Endothelial cell of umbilical vein (primary cell): ENCODE data around the gene PPFIA1. TPM values are rescaled to one million over a fixed set of nuclear protein-coding genes. Genes with fewer than 3 reads are reported as not detected.

ENCODE experiments used
- BruUV-seq: library from RNA; stranded (reverse); fragments of 400-500 nt; replicated peaks from 2 replicates; lab custom pipeline; 2021; lab: Mats Ljungman, UMichigan
- CTCF ChIA-PET: fragments of 300-600, 350-600 bp; sonication (Branson Sonifier 250); formaldehyde crosslinking; loops from one replicate; lab custom pipeline; 2021; ENCODE audit warnings: antibody characterized with exemption, inconsistent platforms; lab: Charles Lee
- POLR2A ChIA-PET: fragments of 300-600, 350-600 bp; sonication (Branson Sonifier 250); formaldehyde crosslinking; loops from one replicate; lab custom pipeline; 2021; ENCODE audit warnings: antibody characterized with exemption, inconsistent platforms; lab: Charles Lee
- DNase-seq: peaks from one replicate; pipeline ENCODE4 v3.0.0-alpha.2; 2011; ENCODE audit warnings: low read depth, low spot score
- FAIRE-seq: peaks from 2 replicates; lab custom pipeline; 2011; peaks lifted over from hg19 to GRCh38; lab: Jason Lieb, UNC
- H2AFZ ChIP-seq: 2 replicates; pipeline ENCODE4 v1.6.0; 2012; ENCODE audit warnings: low read depth, low read length, control low read depth, inconsistent platforms
- H3K27ac ChIP-seq: 2 replicates; pipeline ENCODE4 v1.5.1; 2011; ENCODE audit warnings: low read depth, mild to moderate bottlenecking, control low read depth, low read length, moderate library complexity; ENCODE audit not compliant: insufficient read depth
- H3K27me3 ChIP-seq, 2 experiments: 2 replicates each; pipeline versions ENCODE4 v1.6.0 to v1.6.1; 2011; ENCODE audit warnings: low read length in 2 of 2, mixed read lengths in 1 of 2; ENCODE audit not compliant: control insufficient read depth in 2 of 2, insufficient read depth in 2 of 2
- H3K36me3 ChIP-seq, 2 experiments: 2 replicates in 1 of 2; 3 replicates in 1 of 2; pipeline ENCODE4 v1.5.1; 2011; ENCODE audit warnings: low read length in 2 of 2, mild to moderate bottlenecking in 1 of 2, moderate library complexity in 1 of 2; ENCODE audit not compliant: control insufficient read depth in 2 of 2, insufficient read depth in 2 of 2; ENCODE audit errors: extremely low read depth in 1 of 2
- H3K4me1 ChIP-seq: 3 replicates; pipeline ENCODE4 v1.5.1; 2011; ENCODE audit warnings: mild to moderate bottlenecking, low read length; ENCODE audit not compliant: control insufficient read depth, insufficient read depth; ENCODE audit errors: extremely low read depth
- H3K4me2 ChIP-seq: 2 replicates; pipeline ENCODE4 v1.6.1; 2011; ENCODE audit warnings: low read length, control low read depth, mixed read lengths; ENCODE audit not compliant: insufficient read depth
- H3K4me3 ChIP-seq, 3 experiments: fragments of 200-600 bp in 1 of 3; sonication (generic), shearing (Covaris generic) in 1 of 3; replicated peaks in 1 of 3; 2 replicates each; pipeline ENCODE4 v1.5.1; 2011 to 2016; ENCODE audit warnings: control low read depth in 3 of 3, low read length in 3 of 3, mild to moderate bottlenecking in 2 of 3, inconsistent platforms in 1 of 3, low read depth in 1 of 3, moderate library complexity in 1 of 3; ENCODE audit not compliant: insufficient read depth in 1 of 3
- H3K79me2 ChIP-seq: 2 replicates; pipeline ENCODE4 v1.6.0; 2012; ENCODE audit warnings: low read length, inconsistent platforms; ENCODE audit not compliant: control insufficient read depth, insufficient read depth
- H3K9ac ChIP-seq: replicated peaks from 2 replicates; pipeline ENCODE3; 2011; ENCODE audit warnings: low read length, control low read depth; ENCODE audit not compliant: insufficient read depth; ENCODE audit errors: extremely low read depth
- H3K9me1 ChIP-seq: replicated peaks from 3 replicates; pipeline ENCODE4 v1.6.0; 2011; ENCODE audit warnings: mild to moderate bottlenecking, low read length; ENCODE audit not compliant: control insufficient read depth, insufficient read depth; ENCODE audit errors: extremely low read depth
- H3K9me3 ChIP-seq: replicated peaks from 2 replicates; pipeline ENCODE4 v1.5.1; 2012; ENCODE audit warnings: low read length, inconsistent platforms; ENCODE audit not compliant: control insufficient read depth, insufficient read depth
- H4K20me1 ChIP-seq: replicated peaks from 2 replicates; pipeline ENCODE3; 2011; ENCODE audit warnings: mild to moderate bottlenecking, low read length; ENCODE audit not compliant: control insufficient read depth, insufficient read depth; ENCODE audit errors: extremely low read depth
- EZH2 ChIP-seq: IDR thresholded peaks from 2 replicates; pipeline ENCODE4 v1.6.1; 2012; ENCODE audit warnings: borderline replicate concordance, low read depth, mild to moderate bottlenecking, moderate library complexity, low read length, inconsistent platforms; ENCODE audit not compliant: severe bottlenecking
- FOS ChIP-seq: IDR thresholded peaks from 2 replicates; pipeline ENCODE4 v1.6.1; 2011; ENCODE audit warnings: mild to moderate bottlenecking, low read length, moderate library complexity, borderline replicate concordance; ENCODE audit not compliant: insufficient read depth
- GATA2 ChIP-seq: IDR thresholded peaks from 2 replicates; pipeline ENCODE4 v1.7.0; 2011; ENCODE audit warnings: low read depth, mild to moderate bottlenecking, moderate library complexity, mixed read lengths, low read length; ENCODE audit not compliant: insufficient read length, insufficient read depth
- JUN ChIP-seq: IDR thresholded peaks from 2 replicates; pipeline ENCODE4 v1.6.1; 2011; ENCODE audit warnings: borderline replicate concordance, low read depth; ENCODE audit not compliant: insufficient read length, insufficient read depth
- MYC ChIP-seq: IDR thresholded peaks from one replicate; pipeline ENCODE4 v1.6.1; 2011; ENCODE audit warnings: mild to moderate bottlenecking, low read depth, low read length
- POLR2A ChIP-seq: IDR thresholded peaks from 2 replicates; pipeline ENCODE4 v1.6.1; 2012; ENCODE audit warnings: low read depth, mild to moderate bottlenecking, control low read depth, low read length
- POLR2AphosphoS5 ChIP-seq: IDR thresholded peaks from 2 replicates; pipeline ENCODE4 v1.6.1; 2012; ENCODE audit warnings: low read depth, mild to moderate bottlenecking, control low read depth, low read length, moderate library complexity; ENCODE audit not compliant: insufficient read depth
- dilution Hi-C: fragments of 300-500 bp; cut with MboI; formaldehyde crosslinking; loops from one replicate; pipeline ENCODE4 v1.15.0; 2019; ENCODE audit warnings: low sequenced_read_pairs; ENCODE audit not compliant: extremely low pct_ligation_motif_present
- intact Hi-C: fragments of 100-400 bp; cut with micrococcal nuclease; formaldehyde crosslinking; loops from one replicate; pipeline ENCODE4 v1.10.0; 2022
- polyA plus RNA-seq, 4 experiments: library from polyadenylated mRNA; depleted of rRNA in 3 of 4; stranded (reverse) in 3 of 4; unstranded in 1 of 4; fragments of >200 nt; gene quantifications; 2 replicates each; pipeline versions ENCODE4 v1.2.1 to v1.2.3, GENCODE V29; 2011 to 2012; ENCODE audit warnings: missing spikeins in 1 of 4
- total RNA-seq: library from RNA; stranded (reverse); gene quantifications from 2 replicates; pipeline ENCODE4 v1.2.3, GENCODE V29; 2021
- TF ChIP-seq, protein P1 (sequence below): IDR thresholded peaks from 2 replicates; pipeline ENCODE4 v1.6.1; 2011; ENCODE audit not compliant: insufficient read depth, insufficient read length
- TF ChIP-seq, protein P2 (sequence below), 2 donors: IDR thresholded peaks; 1 replicate in 1 of 2; 2 replicates in 1 of 2; pipeline ENCODE4 v1.5.1; 2011; ENCODE audit warnings: low read length in 2 of 2, mild to moderate bottlenecking in 2 of 2, moderate library complexity in 2 of 2, control low read depth in 1 of 2, inconsistent platforms in 1 of 2, low read depth in 1 of 2; ENCODE audit not compliant: insufficient read depth in 1 of 2; ENCODE audit errors: extremely low read depth in 1 of 2

PPFIA1 gene
- total and polyA plus RNA-seq, 2 donors (not counting 3 experiments of a cell fraction or from before 2014, with no cell fraction given): 44.3 to 60.9 TPM

DNA sequence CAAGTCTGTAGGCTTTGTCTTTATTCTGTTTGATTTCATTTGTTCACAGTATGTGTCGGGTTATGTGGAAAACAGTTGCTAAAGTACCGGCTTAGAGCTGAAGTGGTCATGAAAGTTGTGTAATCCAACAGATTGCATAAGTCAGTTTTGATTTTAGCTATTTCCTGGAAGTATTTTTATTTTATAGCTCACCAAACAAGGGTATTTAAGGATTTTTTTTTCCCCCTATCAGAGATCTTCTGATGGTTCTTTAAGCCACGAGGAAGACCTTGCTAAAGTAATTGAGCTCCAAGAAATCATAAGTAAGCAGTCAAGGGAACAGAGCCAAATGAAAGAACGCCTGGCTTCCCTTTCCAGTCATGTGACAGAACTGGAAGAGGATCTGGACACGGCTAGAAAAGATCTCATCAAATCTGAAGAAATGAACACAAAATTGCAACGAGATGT lies 55.9 kb downstream of the PPFIA1 start:
- no peak for DNase-seq
- no TSS peak for BruUV-seq
- Histone ChIP-seq H3K9me1 (no peaks in the 10 kb centered on the region), H3K27me3 (no peaks in the 10 kb centered on the region), H3K9ac (no peak overlapping the region), H3K9me3 (no peaks in the 10 kb centered on the region), H3K79me2 (peaks cover 2% of the 10 kb centered on the region), H3K27ac (no peak overlapping the region), H3K4me2 (no peak overlapping the region), H3K4me3 (no peak overlapping the region), H3K4me1 (no peaks in the 10 kb centered on the region), H3K36me3 (peaks cover 4 to 11% of the 10 kb centered on the region in 2 experiments), H2AFZ (no peak overlapping the region), H4K20me1 (no peaks in the 10 kb centered on the region)
- ChIA-PET POLR2A (no interaction called here), CTCF (interaction anchor here (1.1 to 1.6 kb wide), 2 partner anchors 9 to 45 kb away, joined by 3 to 4 read pairs; no protein-coding TSS in a partner anchor)
- no peak for TF ChIP-seq JUN
- TF ChIP-seq EZH2: no peak
- TF ChIP-seq, protein P1, sequence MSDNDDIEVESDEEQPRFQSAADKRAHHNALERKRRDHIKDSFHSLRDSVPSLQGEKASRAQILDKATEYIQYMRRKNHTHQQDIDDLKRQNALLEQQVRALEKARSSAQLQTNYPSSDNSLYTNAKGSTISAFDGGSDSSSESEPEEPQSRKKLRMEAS: no peak
- no peak for TF ChIP-seq POLR2A
- no peak for TF ChIP-seq FOS
- TF ChIP-seq, protein P2, sequence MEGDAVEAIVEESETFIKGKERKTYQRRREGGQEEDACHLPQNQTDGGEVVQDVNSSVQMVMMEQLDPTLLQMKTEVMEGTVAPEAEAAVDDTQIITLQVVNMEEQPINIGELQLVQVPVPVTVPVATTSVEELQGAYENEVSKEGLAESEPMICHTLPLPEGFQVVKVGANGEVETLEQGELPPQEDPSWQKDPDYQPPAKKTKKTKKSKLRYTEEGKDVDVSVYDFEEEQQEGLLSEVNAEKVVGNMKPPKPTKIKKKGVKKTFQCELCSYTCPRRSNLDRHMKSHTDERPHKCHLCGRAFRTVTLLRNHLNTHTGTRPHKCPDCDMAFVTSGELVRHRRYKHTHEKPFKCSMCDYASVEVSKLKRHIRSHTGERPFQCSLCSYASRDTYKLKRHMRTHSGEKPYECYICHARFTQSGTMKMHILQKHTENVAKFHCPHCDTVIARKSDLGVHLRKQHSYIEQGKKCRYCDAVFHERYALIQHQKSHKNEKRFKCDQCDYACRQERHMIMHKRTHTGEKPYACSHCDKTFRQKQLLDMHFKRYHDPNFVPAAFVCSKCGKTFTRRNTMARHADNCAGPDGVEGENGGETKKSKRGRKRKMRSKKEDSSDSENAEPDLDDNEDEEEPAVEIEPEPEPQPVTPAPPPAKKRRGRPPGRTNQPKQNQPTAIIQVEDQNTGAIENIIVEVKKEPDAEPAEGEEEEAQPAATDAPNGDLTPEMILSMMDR (IDR thresholded peaks at IDR 0.05; ENCODE audit: extremely low read depth in 1 of 2, insufficient read depth in 1 of 2, low read depth in 1 of 2, low read length in 2 of 2): no peak
- TF ChIP-seq GATA2: no peak
- no peak for TF ChIP-seq POLR2AphosphoS5
- TF ChIP-seq MYC: no peak
- dilution Hi-C loops (no loop called here), intact Hi-C loops (no loop called here)
- no peak for FAIRE-seq
